Calu3 (cell line): ENCODE measurements around the gene DMD. TPM values are rescaled to one million over a fixed set of nuclear protein-coding genes. Genes with fewer than 3 reads are reported as not detected.

Experiments
- BruUV-seq: library from RNA; stranded (reverse); fragments of 400-500 nt; replicated peaks from 2 replicates; lab custom pipeline; 2021; lab: Mats Ljungman, UMichigan
- CTCF ChIA-PET: fragments of 300-600 bp; sonication (Branson Sonifier 250); formaldehyde crosslinking; loops from one replicate; lab custom pipeline; 2022; ENCODE audit warnings: antibody characterized with exemption; lab: Charles Lee
- DNase-seq: peaks from one replicate; pipeline ENCODE4 v3.0.0; 2022
- H3K27ac Mint-ChIP-seq: one replicate; pipeline ENCODE4 v1.8.0; 2022; ENCODE audit warnings: mixed read lengths; ENCODE audit not compliant: unreplicated experiment
- H3K27me3 Mint-ChIP-seq: one replicate; pipeline ENCODE4 v1.8.0; 2022; ENCODE audit warnings: mixed read lengths; ENCODE audit not compliant: unreplicated experiment
- H3K36me3 Mint-ChIP-seq: one replicate; pipeline ENCODE4 v1.8.0; 2022; ENCODE audit warnings: mild to moderate bottlenecking, moderate library complexity, mixed read lengths; ENCODE audit not compliant: insufficient read depth, unreplicated experiment
- H3K4me1 Mint-ChIP-seq: one replicate; pipeline ENCODE4 v1.8.0; 2022; ENCODE audit warnings: mild to moderate bottlenecking, low read depth, mixed read lengths; ENCODE audit not compliant: unreplicated experiment
- H3K4me3 Mint-ChIP-seq: one replicate; pipeline ENCODE4 v1.8.0; 2022; ENCODE audit warnings: mild to moderate bottlenecking, low read depth, moderate library complexity, mixed read lengths; ENCODE audit not compliant: unreplicated experiment
- H3K9me3 Mint-ChIP-seq: one replicate; pipeline ENCODE4 v1.8.0; 2022; ENCODE audit warnings: low read depth, mixed read lengths; ENCODE audit not compliant: unreplicated experiment
- CTCF ChIP-seq: fragments of 200-600 bp; IDR thresholded peaks from one replicate; pipeline ENCODE4 v1.8.0; 2022; ENCODE audit warnings: antibody characterized with exemption; ENCODE audit not compliant: unreplicated experiment
- intact Hi-C: fragments of 100-400 bp; cut with micrococcal nuclease; formaldehyde crosslinking; loops from one replicate; pipeline ENCODE4 v1.10.0; 2022; ENCODE audit not compliant: unreplicated experiment
- total RNA-seq: library from RNA; stranded (reverse); gene quantifications from 2 replicates; pipeline ENCODE4 v1.2.3, GENCODE V29; 2022

DMD gene
- total RNA-seq, 1 experiment from 2014 or later = 11.6 TPM

- CTCF ChIA-PET = no interaction called here
- no peaks in the 10 kb centered on the region for H3K36me3 Mint-ChIP-seq
- intact Hi-C loops = no loop called here
- no peak overlapping the region for H3K27ac Mint-ChIP-seq
- no peak for DNase-seq
- H3K4me1 Mint-ChIP-seq = peaks cover 17% of the 10 kb centered on the region
- no peaks in the 10 kb centered on the region for H3K27me3 Mint-ChIP-seq
- H3K9me3 Mint-ChIP-seq = peaks cover 9% of the 10 kb centered on the region
- H3K4me3 Mint-ChIP-seq = no peak overlapping the region
- BruUV-seq = no TSS peak
- no peak for TF ChIP-seq CTCF
Observed at GRCh38 chrX:31166416-31166815, 2044.9 kb downstream of the DMD start.

- intact Hi-C loops = no loop called here
- DNase-seq = no peak
- peaks cover 17% of the 10 kb centered on the region for H3K4me1 Mint-ChIP-seq
- no peaks in the 10 kb centered on the region for H3K27me3 Mint-ChIP-seq
- no peak overlapping the region for H3K27ac Mint-ChIP-seq
- CTCF ChIA-PET = no interaction called here
- no peak overlapping the region for H3K4me3 Mint-ChIP-seq
- BruUV-seq = no TSS peak
- no peak for TF ChIP-seq CTCF
- H3K9me3 Mint-ChIP-seq = peaks cover 9% of the 10 kb centered on the region
- no peaks in the 10 kb centered on the region for H3K36me3 Mint-ChIP-seq
Observed at GRCh38 chrX:31165241-31166035, 2045.9 kb downstream of the DMD start.

GRCh38 chrX:31154946-31155345 is 2056.4 kb downstream of the DMD start:
- CTCF ChIA-PET = no interaction called here
- no peak for TF ChIP-seq CTCF
- no TSS peak for BruUV-seq
- no peak for DNase-seq
- Mint-ChIP-seq H3K27ac (no peak overlapping the region), H3K4me3 (no peak overlapping the region), H3K9me3 (no peaks in the 10 kb centered on the region), H3K4me1 (no peaks in the 10 kb centered on the region), H3K36me3 (no peaks in the 10 kb centered on the region), H3K27me3 (no peaks in the 10 kb centered on the region)
- intact Hi-C loops = no loop called here

GRCh38 chrX:31153475-31154047 is 2057.8 kb downstream of the DMD start:
- no peak for TF ChIP-seq CTCF
- Mint-ChIP-seq H3K36me3 (no peaks in the 10 kb centered on the region), H3K4me1 (no peaks in the 10 kb centered on the region), H3K27ac (no peak overlapping the region), H3K4me3 (no peak overlapping the region), H3K9me3 (no peaks in the 10 kb centered on the region), H3K27me3 (no peaks in the 10 kb centered on the region)
- BruUV-seq = no TSS peak
- DNase-seq = no peak
- intact Hi-C loops = no loop called here
- CTCF ChIA-PET = interaction anchor here (0.5 to 0.6 kb wide), 2 partner anchors 14 to 641 kb away, joined by 3 read pairs; no protein-coding TSS in a partner anchor
